Large intestine (tissue), 3 donors: ENCODE data around the gene AIP. TPM values are rescaled to one million over a fixed set of nuclear protein-coding genes. Genes with fewer than 3 reads are reported as not detected.

Experiments used
- DNase-seq, 2 donors: peaks; one replicate each; pipeline versions ENCODE4 v3.0.0 to v3.0.0-alpha.2; 2013
- H3K27ac ChIP-seq: one replicate; pipeline ENCODE4 v1.5.1; 2013; ENCODE audit warnings: low read length
- H3K27me3 ChIP-seq: 2 replicates; pipeline ENCODE4 v1.6.1; 2013; ENCODE audit warnings: low read length; ENCODE audit not compliant: control insufficient read depth, insufficient read depth
- H3K36me3 ChIP-seq: 2 replicates; pipeline ENCODE4 v1.6.1; 2013; ENCODE audit warnings: low read length; ENCODE audit not compliant: control insufficient read depth, insufficient read depth
- H3K4me1 ChIP-seq: one replicate; pipeline ENCODE4 v1.6.1; 2013; ENCODE audit warnings: low read length; ENCODE audit not compliant: control insufficient read depth, insufficient read depth
- H3K4me3 ChIP-seq: one replicate; pipeline ENCODE4 v1.5.1; 2013; ENCODE audit warnings: low read length
- H3K9me3 ChIP-seq: one replicate; pipeline ENCODE4 v1.6.1; 2013; ENCODE audit warnings: mild to moderate bottlenecking, low read depth, low read length, moderate library complexity; ENCODE audit not compliant: control insufficient read depth
- WGBS: methylation state at CpG from one replicate; pipeline ENCODE4 v1.1.5; 2013; ENCODE audit warnings: low lambda C conversion rate; ENCODE audit not compliant: insufficient coverage; 5-methylcytosine and 5-hydroxymethylcytosine counted together
- polyA plus RNA-seq: library from polyadenylated mRNA; unstranded; fragments of 120-200 nt; gene quantifications from one replicate; pipeline ENCODE4 v1.2.1, GENCODE V29; 2013

Gene AIP
- polyA plus RNA-seq, 1 donor = 48.0 TPM

GRCh38 chr11:67495234-67496005, 12.6 kb downstream of the AIP start:
- H3K36me3 ChIP-seq = peaks cover 84% of the 10 kb centered on the region

GRCh38 chr11:67496113-67496512, 13.3 kb downstream of the AIP start:
- Histone ChIP-seq H3K36me3 (peaks cover 81% of the 10 kb centered on the region), H3K4me3 (no peak overlapping the region), H3K27ac (no peak overlapping the region), H3K27me3 (no peaks in the 10 kb centered on the region), H3K4me1 (peaks cover 2% of the 10 kb centered on the region), H3K9me3 (peaks cover 5% of the 10 kb centered on the region)
- no CpG with 5 or more reads among the region's 12 CpGs for WGBS
- no peak for DNase-seq

More at GRCh38 chr11:67495234-67496005, 12.6 kb downstream of the AIP start:
- WGBS = no CpG with 5 or more reads among the region's 16 CpGs
- H3K9me3 ChIP-seq = peaks cover 5% of the 10 kb centered on the region
- no peak overlapping the region for H3K27ac ChIP-seq
- no peak overlapping the region for H3K4me3 ChIP-seq
- no peaks in the 10 kb centered on the region for H3K4me1 ChIP-seq
- DNase-seq = no peak
- H3K27me3 ChIP-seq = no peaks in the 10 kb centered on the region

- no CpG with 5 or more reads among the region's 21 CpGs for WGBS
- H3K27me3 ChIP-seq = no peaks in the 10 kb centered on the region
- H3K4me1 ChIP-seq = peaks cover 2% of the 10 kb centered on the region
- H3K9me3 ChIP-seq = peaks cover 5% of the 10 kb centered on the region
- DNase-seq = no peak
- H3K36me3 ChIP-seq = peaks cover 78% of the 10 kb centered on the region
- H3K4me3 ChIP-seq = no peak overlapping the region
- no peak overlapping the region for H3K27ac ChIP-seq
These were observed 14.9 kb downstream of the AIP start for GRCh38 chr11:67497656-67498291.

GRCh38 chr11:67498544-67498972, 15.7 kb downstream of the AIP start:
- WGBS = no CpG with 5 or more reads among the region's 21 CpGs
- Histone ChIP-seq H3K27me3 (peaks cover 2% of the 10 kb centered on the region), H3K9me3 (peaks cover 5% of the 10 kb centered on the region), H3K36me3 (peaks cover 71% of the 10 kb centered on the region), H3K4me3 (no peak overlapping the region), H3K4me1 (peaks cover 6% of the 10 kb centered on the region), H3K27ac (no peak overlapping the region)
- no peak for DNase-seq

- Histone ChIP-seq H3K9me3 (peaks cover 2% of the 10 kb centered on the region), H3K27ac (no peak overlapping the region), H3K36me3 (peaks cover 63% of the 10 kb centered on the region), H3K27me3 (peaks cover 3% of the 10 kb centered on the region), H3K4me1 (peaks cover 10% of the 10 kb centered on the region), H3K4me3 (no peak overlapping the region)
- WGBS = no CpG with 5 or more reads among the region's 26 CpGs
- DNase-seq = no peak
These were observed 17.1 kb downstream of the AIP start for GRCh38 chr11:67499808-67500483.

- H3K4me1 ChIP-seq = peaks cover 12% of the 10 kb centered on the region
- peaks cover 3% of the 10 kb centered on the region for H3K27me3 ChIP-seq
- no peak for DNase-seq
- WGBS = no CpG with 5 or more reads among the region's 1 CpG
- peaks cover 58% of the 10 kb centered on the region for H3K36me3 ChIP-seq
- no peak overlapping the region for H3K4me3 ChIP-seq
- no peaks in the 10 kb centered on the region for H3K9me3 ChIP-seq
- no peak overlapping the region for H3K27ac ChIP-seq
These were observed 17.6 kb downstream of the AIP start for GRCh38 chr11:67500484-67500821.

- H3K36me3 ChIP-seq = peaks cover 53% of the 10 kb centered on the region
- H3K27ac ChIP-seq = no peak overlapping the region
- 100% methylated on average over 3 of the region's 9 CpGs for WGBS
- H3K4me1 ChIP-seq = peaks cover 18% of the 10 kb centered on the region
- DNase-seq = no peak
- H3K9me3 ChIP-seq = no peaks in the 10 kb centered on the region
- peaks cover 3% of the 10 kb centered on the region for H3K27me3 ChIP-seq
- H3K4me3 ChIP-seq = no peak overlapping the region
These were observed 18.2 kb downstream of the AIP start for GRCh38 chr11:67500831-67501715.

GRCh38 chr11:67501854-67502253, 19.0 kb downstream of the AIP start:
- H3K36me3 ChIP-seq = peaks cover 52% of the 10 kb centered on the region
- no peak for DNase-seq
- no CpG with 5 or more reads among the region's 18 CpGs for WGBS
- peaks cover 25% of the 10 kb centered on the region for H3K4me1 ChIP-seq
- H3K27me3 ChIP-seq = peaks cover 3% of the 10 kb centered on the region
- H3K27ac ChIP-seq = no peak overlapping the region
- H3K9me3 ChIP-seq = no peaks in the 10 kb centered on the region
- no peak overlapping the region for H3K4me3 ChIP-seq

- Histone ChIP-seq H3K9me3 (no peaks in the 10 kb centered on the region), H3K27ac (no peak overlapping the region), H3K4me1 (peaks cover 31% of the 10 kb centered on the region), H3K4me3 (no peak overlapping the region), H3K27me3 (peaks cover 3% of the 10 kb centered on the region), H3K36me3 (peaks cover 52% of the 10 kb centered on the region)
- no peak for DNase-seq
- WGBS = 100% methylated on average over 1 of the region's 18 CpGs
These were observed 19.6 kb downstream of the AIP start for GRCh38 chr11:67502328-67502979.
